ENCODE measurements around the gene PCDH18. TPM values are rescaled to one million over a fixed set of nuclear protein-coding genes. Genes with fewer than 3 reads are reported as not detected.
"Not testable (repeated sequence)": the region's sequence is repeated elsewhere in the genome, so short reads cannot be mapped to it uniquely, and the experiment has no call there.

Gene PCDH18
- total RNA-seq (2014; rRNA removed; shearing (Covaris generic)): 26.7 and 35.6 TPM in 2 replicates

GRCh38 chr4:137531986-137532868 lies at the start of gene PCDH18:
PCDH18 (minus strand) TSS chr4:137532494; CDS start chr4:137532088, 406 bp downstream.
- Histone ChIP-seq H3K36me3 (replicated peaks; ENCODE audit: control insufficient read depth, insufficient read depth, low read length) (peaks cover 12% of the 10 kb centered on the region), H3K4me3 (ENCODE audit: insufficient read depth, low read depth, low read length) (peak within 1 kb of the TSS; percentile 78), H3K27me3 (ENCODE audit: control insufficient read depth, insufficient read depth, low read length) (no peaks in the 10 kb centered on the region)
- DNase-seq: peak; percentile 39

GRCh38 chr4:137576446-137576845 lies 44.2 kb upstream of the PCDH18 start:
- no peak for DNase-seq
- no peaks in the 10 kb centered on the region for H3K36me3 ChIP-seq (replicated peaks; ENCODE audit: control insufficient read depth, insufficient read depth, low read length)
- no peak overlapping the region for H3K4me3 ChIP-seq (ENCODE audit: insufficient read depth, low read depth, low read length)
- H3K27me3 ChIP-seq (ENCODE audit: control insufficient read depth, insufficient read depth, low read length): no peaks in the 10 kb centered on the region

GRCh38 chr4:137572647-137573046 lies 40.4 kb upstream of the PCDH18 start:
- no peak overlapping the region for H3K4me3 ChIP-seq (ENCODE audit: insufficient read depth, low read depth, low read length)
- DNase-seq: no peak
- H3K27me3 ChIP-seq (ENCODE audit: control insufficient read depth, insufficient read depth, low read length): no peaks in the 10 kb centered on the region
- H3K36me3 ChIP-seq (replicated peaks; ENCODE audit: control insufficient read depth, insufficient read depth, low read length): no peaks in the 10 kb centered on the region

GRCh38 chr4:137572163-137572562 lies 39.9 kb upstream of the PCDH18 start:
- no peak overlapping the region for H3K4me3 ChIP-seq (ENCODE audit: insufficient read depth, low read depth, low read length)
- H3K36me3 ChIP-seq (replicated peaks; ENCODE audit: control insufficient read depth, insufficient read depth, low read length): no peaks in the 10 kb centered on the region
- DNase-seq: no peak
- H3K27me3 ChIP-seq (ENCODE audit: control insufficient read depth, insufficient read depth, low read length): no peaks in the 10 kb centered on the region

GRCh38 chr4:137559801-137560200 lies 27.5 kb upstream of the PCDH18 start:
- H3K27me3 ChIP-seq (ENCODE audit: control insufficient read depth, insufficient read depth, low read length): no peaks in the 10 kb centered on the region
- H3K36me3 ChIP-seq (replicated peaks; ENCODE audit: control insufficient read depth, insufficient read depth, low read length): no peaks in the 10 kb centered on the region
- no peak for DNase-seq
- H3K4me3 ChIP-seq (ENCODE audit: insufficient read depth, low read depth, low read length): no peak overlapping the region

- Histone ChIP-seq H3K4me3 (ENCODE audit: insufficient read depth, low read depth, low read length) (no peak overlapping the region), H3K27me3 (ENCODE audit: control insufficient read depth, insufficient read depth, low read length) (no peaks in the 10 kb centered on the region), H3K36me3 (replicated peaks; ENCODE audit: control insufficient read depth, insufficient read depth, low read length) (no peaks in the 10 kb centered on the region)
- no peak for DNase-seq
Measured at GRCh38 chr4:137558951-137559350, 26.7 kb upstream of the PCDH18 start.

- no peak for DNase-seq
- H3K27me3 ChIP-seq (ENCODE audit: control insufficient read depth, insufficient read depth, low read length): no peaks in the 10 kb centered on the region; the same call in 1 of the 2 replicates
- no peak overlapping the region for H3K4me3 ChIP-seq (ENCODE audit: insufficient read depth, low read depth, low read length)
- no peaks in the 10 kb centered on the region for H3K36me3 ChIP-seq (replicated peaks; ENCODE audit: control insufficient read depth, insufficient read depth, low read length)
Measured at GRCh38 chr4:137545461-137545861, 13.2 kb upstream of the PCDH18 start.

- no peaks in the 10 kb centered on the region; the same call in 1 of the 2 replicates for H3K27me3 ChIP-seq (ENCODE audit: control insufficient read depth, insufficient read depth, low read length)
- DNase-seq: no peak
- H3K36me3 ChIP-seq (replicated peaks; ENCODE audit: control insufficient read depth, insufficient read depth, low read length): no peaks in the 10 kb centered on the region
- no peak overlapping the region for H3K4me3 ChIP-seq (ENCODE audit: insufficient read depth, low read depth, low read length)
Measured at GRCh38 chr4:137543648-137544047, 11.4 kb upstream of the PCDH18 start.

GRCh38 chr4:137543198-137543597 lies 10.9 kb upstream of the PCDH18 start:
- Histone ChIP-seq H3K4me3 (ENCODE audit: insufficient read depth, low read depth, low read length) (no peak overlapping the region), H3K27me3 (ENCODE audit: control insufficient read depth, insufficient read depth, low read length) (no peaks in the 10 kb centered on the region; the same call in 1 of the 2 replicates), H3K36me3 (replicated peaks; ENCODE audit: control insufficient read depth, insufficient read depth, low read length) (no peaks in the 10 kb centered on the region)
- DNase-seq: peak; percentile 6

GRCh38 chr4:137541876-137542646 lies 9.8 kb upstream of the PCDH18 start:
- Histone ChIP-seq H3K27me3 (ENCODE audit: control insufficient read depth, insufficient read depth, low read length) (no peaks in the 10 kb centered on the region; the same call in 1 of the 2 replicates), H3K4me3 (ENCODE audit: insufficient read depth, low read depth, low read length) (no peak overlapping the region), H3K36me3 (replicated peaks; ENCODE audit: control insufficient read depth, insufficient read depth, low read length) (no peaks in the 10 kb centered on the region)
- DNase-seq: no peak

- no peak overlapping the region for H3K4me3 ChIP-seq (ENCODE audit: insufficient read depth, low read depth, low read length)
Measured at GRCh38 chr4:137541181-137541580, 8.9 kb upstream of the PCDH18 start.

GRCh38 chr4:137540356-137540755 lies 8.1 kb upstream of the PCDH18 start:
- H3K36me3 ChIP-seq (replicated peaks; ENCODE audit: control insufficient read depth, insufficient read depth, low read length): no peaks in the 10 kb centered on the region
- no peak for DNase-seq
- H3K4me3 ChIP-seq (ENCODE audit: insufficient read depth, low read depth, low read length): no peak overlapping the region
- H3K27me3 ChIP-seq (ENCODE audit: control insufficient read depth, insufficient read depth, low read length): no peaks in the 10 kb centered on the region; the same call in 1 of the 2 replicates

More at GRCh38 chr4:137541181-137541580, 8.9 kb upstream of the PCDH18 start:
- no peak for DNase-seq
- H3K36me3 ChIP-seq (replicated peaks; ENCODE audit: control insufficient read depth, insufficient read depth, low read length): no peaks in the 10 kb centered on the region
- no peaks in the 10 kb centered on the region; the same call in 1 of the 2 replicates for H3K27me3 ChIP-seq (ENCODE audit: control insufficient read depth, insufficient read depth, low read length)

- no peaks in the 10 kb centered on the region for H3K27me3 ChIP-seq (ENCODE audit: control insufficient read depth, insufficient read depth, low read length)
- DNase-seq: no peak
- no peak overlapping the region for H3K4me3 ChIP-seq (ENCODE audit: insufficient read depth, low read depth, low read length)
- no peaks in the 10 kb centered on the region for H3K36me3 ChIP-seq (replicated peaks; ENCODE audit: control insufficient read depth, insufficient read depth, low read length)
Measured at GRCh38 chr4:137538526-137538925, 6.2 kb upstream of the PCDH18 start.

GRCh38 chr4:137537807-137538206 lies 5.5 kb upstream of the PCDH18 start:
- DNase-seq; H3K36me3 ChIP-seq (replicated peaks; ENCODE audit: control insufficient read depth, insufficient read depth, low read length); H3K4me3 ChIP-seq (ENCODE audit: insufficient read depth, low read depth, low read length); H3K27me3 ChIP-seq (ENCODE audit: control insufficient read depth, insufficient read depth, low read length): not testable (repeated sequence)
